Nephron (organoid): ENCODE data around the gene PRKAR1B.

Experiments
- H3K27ac Mint-ChIP-seq, 3 experiments: 2 replicates each; pipeline ENCODE4 v1.8.0; 2020; ENCODE audit warnings: mixed read lengths in 3 of 3, mild to moderate bottlenecking in 2 of 3, moderate library complexity in 1 of 3
- H3K27me3 Mint-ChIP-seq: 2 replicates; pipeline ENCODE4 v1.8.0; 2021; ENCODE audit warnings: low read depth, mild to moderate bottlenecking, moderate library complexity, mixed read lengths
- H3K36me3 Mint-ChIP-seq: 2 replicates; pipeline ENCODE4 v1.8.0; 2020; ENCODE audit warnings: low read depth, mixed read lengths
- H3K4me1 Mint-ChIP-seq: 2 replicates; pipeline ENCODE4 v1.8.0; 2020; ENCODE audit warnings: mixed read lengths
- H3K4me3 Mint-ChIP-seq, 3 experiments: 2 replicates each; pipeline ENCODE4 v1.8.0; 2020; ENCODE audit warnings: mild to moderate bottlenecking in 3 of 3, mixed read lengths in 3 of 3, moderate library complexity in 2 of 3
- H3K9me3 Mint-ChIP-seq: 2 replicates; pipeline ENCODE4 v1.8.0; 2020; ENCODE audit warnings: mixed read lengths
- CTCF ChIP-seq, 3 experiments: fragments of 200-600 bp; sonication (generic); IDR thresholded peaks; one replicate each; pipeline ENCODE4 v1.5.0; 2021; ENCODE audit warnings: antibody characterized with exemption in 3 of 3; ENCODE audit not compliant: unreplicated experiment in 3 of 3

PRKAR1B gene

DNA sequence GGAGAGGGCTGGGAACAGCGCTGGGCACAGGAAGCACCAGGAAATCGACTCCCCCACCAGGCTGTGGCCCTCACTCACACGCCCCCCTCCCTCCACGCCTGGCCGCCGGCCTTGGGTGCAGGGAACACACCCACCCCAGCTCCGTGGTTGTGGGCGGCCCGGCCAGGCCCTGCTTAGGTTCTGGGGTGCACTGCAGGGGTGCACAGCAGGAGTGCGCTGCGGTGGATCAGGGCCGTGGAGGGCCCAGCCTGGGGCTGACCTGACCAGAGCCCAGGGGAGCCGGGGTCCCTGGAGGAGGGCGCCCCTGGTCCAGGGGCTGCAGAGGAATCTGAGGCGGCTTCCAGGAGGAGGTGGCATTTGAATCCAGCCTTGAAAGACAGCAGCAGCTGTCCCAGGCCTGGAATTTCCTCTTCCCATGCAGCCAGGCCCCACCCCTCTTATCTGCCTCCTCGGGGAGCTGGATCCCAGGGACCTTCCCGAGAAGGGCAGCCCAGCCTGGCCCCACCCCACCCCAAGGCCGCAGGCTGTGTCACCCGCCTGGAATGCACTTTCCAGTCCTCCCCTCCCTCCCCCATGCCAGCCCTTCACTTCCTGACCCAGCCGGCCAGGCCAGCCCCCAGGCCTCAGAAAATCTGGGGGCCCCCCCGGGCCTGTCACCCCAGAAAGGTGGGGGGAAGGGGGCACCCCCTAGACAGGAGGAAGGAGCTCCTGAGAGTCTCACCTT is 189.0 kb downstream of the PRKAR1B start:
- TF ChIP-seq CTCF (IDR thresholded peaks at IDR 0.05; ENCODE audit: unreplicated experiment in 3 of 3): no peak
- H3K27ac Mint-ChIP-seq: no peak overlapping the region
- no peaks in the 10 kb centered on the region for H3K9me3 Mint-ChIP-seq
- peaks cover 16% of the 10 kb centered on the region for H3K27me3 Mint-ChIP-seq
- peaks cover 11% of the 10 kb centered on the region for H3K4me1 Mint-ChIP-seq
- H3K4me3 Mint-ChIP-seq: no peak overlapping the region
- H3K36me3 Mint-ChIP-seq: no peaks in the 10 kb centered on the region

DNA sequence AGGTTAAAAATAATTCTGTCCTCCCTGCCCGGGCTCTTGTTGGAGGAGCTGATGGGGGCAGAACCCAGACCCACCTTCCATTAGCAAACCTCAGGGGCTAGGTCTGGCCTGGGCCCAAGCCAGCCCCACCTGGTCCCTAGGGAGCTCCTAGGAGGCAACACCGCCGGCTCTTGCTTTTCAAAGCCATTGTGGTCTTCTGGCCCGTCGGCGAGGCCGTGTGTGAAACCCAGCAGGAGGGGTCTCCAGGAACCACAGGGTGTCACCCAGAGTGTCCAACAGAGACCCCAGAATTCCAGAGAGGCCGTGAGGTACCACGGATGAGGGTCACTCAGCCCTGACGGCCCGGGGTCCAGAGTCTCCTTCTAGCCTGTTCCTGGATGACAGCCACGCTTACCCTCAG is 190.8 kb downstream of the PRKAR1B start:
- Mint-ChIP-seq H3K36me3 (no peaks in the 10 kb centered on the region), H3K27ac (peak overlapping the region in 1 of 3 experiments; percentile 16), H3K9me3 (no peaks in the 10 kb centered on the region), H3K4me3 (no peak overlapping the region), H3K27me3 (peaks cover 15% of the 10 kb centered on the region), H3K4me1 (peaks cover 6% of the 10 kb centered on the region)
- TF ChIP-seq CTCF (IDR thresholded peaks at IDR 0.05; ENCODE audit: unreplicated experiment in 3 of 3): no peak

DNA sequence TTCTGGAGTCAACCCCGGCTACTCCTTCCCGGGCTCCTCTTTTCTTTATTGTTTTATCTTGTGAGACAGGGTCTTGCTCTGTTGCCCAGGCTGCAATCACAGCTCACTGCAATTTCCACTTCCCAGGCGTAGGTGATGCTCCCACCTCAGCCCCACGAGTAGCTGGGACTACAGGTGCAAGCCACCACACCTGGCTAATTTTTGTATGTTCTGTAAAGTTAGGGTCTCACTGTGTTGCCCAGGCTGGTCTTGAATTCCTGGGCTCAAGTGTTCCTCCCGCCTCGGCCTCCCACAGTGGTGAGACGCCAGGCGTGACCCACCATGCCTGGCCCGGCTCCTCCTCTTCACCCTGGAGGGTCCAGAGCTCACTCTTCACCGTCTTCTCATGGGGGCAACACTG is 192.1 kb downstream of the PRKAR1B start:
- Mint-ChIP-seq H3K27ac (no peak overlapping the region), H3K9me3 (no peaks in the 10 kb centered on the region), H3K4me1 (no peaks in the 10 kb centered on the region), H3K27me3 (peaks cover 17% of the 10 kb centered on the region), H3K36me3 (no peaks in the 10 kb centered on the region), H3K4me3 (no peak overlapping the region)
- TF ChIP-seq CTCF (IDR thresholded peaks at IDR 0.05; ENCODE audit: unreplicated experiment in 3 of 3): no peak

GRCh38 chr7:534075-534474 is 193.0 kb downstream of the PRKAR1B start:
- Mint-ChIP-seq H3K36me3 (no peaks in the 10 kb centered on the region), H3K27me3 (peaks cover 20% of the 10 kb centered on the region)

DNA sequence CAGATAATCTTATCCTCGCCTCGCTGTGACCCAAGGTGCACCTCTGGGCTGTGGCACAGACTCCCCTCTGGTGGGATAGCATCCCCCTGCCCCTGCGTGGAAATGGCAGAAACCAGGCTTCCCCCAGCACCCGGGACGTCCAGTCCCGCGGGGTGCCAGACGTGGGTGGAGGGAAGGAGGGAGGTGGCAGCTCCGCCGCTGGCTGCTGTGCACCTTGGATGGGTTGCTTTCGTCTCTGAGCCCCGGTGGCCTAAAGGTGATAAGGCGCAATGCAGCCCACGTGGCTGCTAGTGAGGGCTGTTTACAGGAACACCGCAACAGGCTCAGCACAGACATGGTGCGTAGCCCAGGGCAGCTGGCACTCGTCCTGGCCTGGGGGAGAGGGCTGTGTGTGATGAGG is 193.8 kb downstream of the PRKAR1B start:
- Mint-ChIP-seq H3K4me1 (no peaks in the 10 kb centered on the region), H3K27ac (no peak overlapping the region), H3K4me3 (no peak overlapping the region), H3K27me3 (peaks cover 20% of the 10 kb centered on the region), H3K9me3 (no peaks in the 10 kb centered on the region), H3K36me3 (no peaks in the 10 kb centered on the region)
- no peak for TF ChIP-seq CTCF (IDR thresholded peaks at IDR 0.05; ENCODE audit: unreplicated experiment in 3 of 3)

More at GRCh38 chr7:534075-534474, 193.0 kb downstream of the PRKAR1B start:
- no peak for TF ChIP-seq CTCF (IDR thresholded peaks at IDR 0.05; ENCODE audit: unreplicated experiment in 3 of 3)
- Mint-ChIP-seq H3K27ac (no peak overlapping the region), H3K4me3 (no peak overlapping the region), H3K4me1 (no peaks in the 10 kb centered on the region), H3K9me3 (no peaks in the 10 kb centered on the region)
